ENCODE results near the gene GOLGA8O. TPM values are rescaled to one million over a fixed set of nuclear protein-coding genes. Genes with fewer than 3 reads are reported as not detected.

GOLGA8O gene
- total RNA-seq, 1 experiment from 2014 or later = not detected

Small RNAs within 50 kb of the gene (small RNA-seq; reads per million reads assigned to genes)
- gene AC135983.5 = not detected
- 0.36 reads per million for gene RF00096
- not detected for gene RN7SL539P

Other genes with a start within 250 kb of the GOLGA8O start
- gene GOLGA8K, start 52.3 kb downstream of the GOLGA8O start, total RNA-seq (2014; rRNA removed; shearing (Covaris generic); ENCODE audit: low replicate concordance) = not detected in 2 replicates
- gene GOLGA8N, start 137.8 kb upstream of the GOLGA8O start, total RNA-seq (2014; rRNA removed; shearing (Covaris generic); ENCODE audit: low replicate concordance) = 0.07 and 1.5 TPM in 2 replicates
- 22.2 and 35.5 TPM in 2 replicates for gene ARHGAP11A, start 159.9 kb upstream of the GOLGA8O start, total RNA-seq (2014; rRNA removed; shearing (Covaris generic); ENCODE audit: low replicate concordance)
- gene SCG5, start 186.1 kb upstream of the GOLGA8O start, total RNA-seq (2014; rRNA removed; shearing (Covaris generic); ENCODE audit: low replicate concordance) = 0.83 and 1.8 TPM in 2 replicates

Data from Karpas-422 (cell line).